GM21717 (cell line): ENCODE data around the gene ZFP92.

Experiments
- ATAC-seq: cut with Tn5 transposase; IDR thresholded peaks from one replicate; pipeline ENCODE4 v1.9.1; 2021; ENCODE audit warnings: mild to moderate bottlenecking, moderate library complexity; ENCODE audit not compliant: unreplicated experiment

Gene ZFP92

GRCh38 chrX:153450949-153451277 lies 39.6 kb downstream of the ZFP92 start:
- no peak for ATAC-seq

GRCh38 chrX:153454901-153455550 lies 43.8 kb downstream of the ZFP92 start:
- ATAC-seq = no peak

GRCh38 chrX:153455571-153455970 lies 44.3 kb downstream of the ZFP92 start:
- no peak for ATAC-seq

GRCh38 chrX:153456161-153456560 lies 44.9 kb downstream of the ZFP92 start:
- ATAC-seq = no peak

- ATAC-seq = no peak
Measured at GRCh38 chrX:153456704-153457103, 45.4 kb downstream of the ZFP92 start.

GRCh38 chrX:153457136-153457825 lies 46.0 kb downstream of the ZFP92 start:
- no peak for ATAC-seq

GRCh38 chrX:153457827-153458466 lies 46.7 kb downstream of the ZFP92 start:
- ATAC-seq = no peak

GRCh38 chrX:153458476-153458875 lies 47.2 kb downstream of the ZFP92 start:
- ATAC-seq = no peak

GRCh38 chrX:153459986-153460385 lies 48.7 kb downstream of the ZFP92 start:
- ATAC-seq = no peak

GRCh38 chrX:153460826-153461225 lies 49.6 kb downstream of the ZFP92 start:
- ATAC-seq = no peak
